H1 (cell line): ENCODE data around the gene FJX1. TPM values are rescaled to one million over a fixed set of nuclear protein-coding genes. Genes with fewer than 3 reads are reported as not detected.

ENCODE experiments used
- CHD1 ChIP-seq: IDR thresholded peaks from 2 replicates; pipeline ENCODE4 v1.6.1; 2012; ENCODE audit warnings: low read depth, low read length, improper control_type of control experiment
- POLR2AphosphoS5 ChIP-seq: IDR thresholded peaks from 2 replicates; pipeline ENCODE4 v1.6.1; 2011; ENCODE audit warnings: low read depth, low read length
- RFX5 ChIP-seq: IDR thresholded peaks from 2 replicates; pipeline ENCODE4 v1.6.1; 2011; ENCODE audit warnings: low read depth, low read length, improper control_type of control experiment, borderline replicate concordance
- TAF1 ChIP-seq: IDR thresholded peaks from 2 replicates; pipeline ENCODE4 v1.6.1; 2011; ENCODE audit warnings: mild to moderate bottlenecking, low read depth, low read length
- polyA plus RNA-seq, 7 experiments: library from polyadenylated mRNA; depleted of rRNA in 3 of 7; stranded (reverse) in 5 of 7; unstranded in 2 of 7; fragments of >200 nt in 5 of 7; fragments of 200-250 nt in 2 of 7; gene quantifications; 1 replicate in 5 of 7; 2 replicates in 1 of 7; 4 replicates in 1 of 7; pipeline versions ENCODE4 v1.2.1 to v1.2.3, GENCODE V29; 2011 to 2013; ENCODE audit warnings: missing spikeins in 2 of 7, mixed read lengths in 2 of 7
- total RNA-seq: library from RNA; stranded (reverse); fragmentation: NEBNext Ultra II Directional; extraction: Animal tissue kit (Norgen Biotek cat#: 25700); gene quantifications from 2 replicates; pipeline ENCODE4 v1.2.1, GENCODE V29; 2021
- TF ChIP-seq, protein P1 (sequence below): IDR thresholded peaks from 2 replicates; pipeline ENCODE4 v1.6.1; 2011; ENCODE audit warnings: low read depth, mild to moderate bottlenecking, low read length; ENCODE audit not compliant: insufficient read depth

The FJX1 gene
- total and polyA plus RNA-seq, 2 of the 8 experiments (the other 6 are each of a cell fraction or from before 2014, with no cell fraction given): 6.3 to 13.3 TPM

- TF ChIP-seq POLR2AphosphoS5 (no peak), RFX5 (no peak), CHD1 (no peak), TAF1 (no peak)
- TF ChIP-seq, protein P1, sequence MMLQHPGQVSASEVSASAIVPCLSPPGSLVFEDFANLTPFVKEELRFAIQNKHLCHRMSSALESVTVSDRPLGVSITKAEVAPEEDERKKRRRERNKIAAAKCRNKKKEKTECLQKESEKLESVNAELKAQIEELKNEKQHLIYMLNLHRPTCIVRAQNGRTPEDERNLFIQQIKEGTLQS: no peak
Observed at GRCh38 chr11:35590412-35590811, 27.8 kb upstream of the FJX1 start (continued).
